Midbrain (tissue), 1 donor: ENCODE data around the gene DPRX.

Experiments used
- DNase-seq: peaks from one replicate; lab custom pipeline; 2025; lab: John Stamatoyannopoulos, UW

The DPRX gene, protein sequence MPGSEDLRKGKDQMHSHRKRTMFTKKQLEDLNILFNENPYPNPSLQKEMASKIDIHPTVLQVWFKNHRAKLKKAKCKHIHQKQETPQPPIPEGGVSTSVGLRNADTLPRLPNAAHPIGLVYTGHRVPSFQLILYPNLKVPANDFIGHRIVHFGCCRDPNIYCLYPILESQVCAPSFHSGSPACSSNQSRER

DNA sequence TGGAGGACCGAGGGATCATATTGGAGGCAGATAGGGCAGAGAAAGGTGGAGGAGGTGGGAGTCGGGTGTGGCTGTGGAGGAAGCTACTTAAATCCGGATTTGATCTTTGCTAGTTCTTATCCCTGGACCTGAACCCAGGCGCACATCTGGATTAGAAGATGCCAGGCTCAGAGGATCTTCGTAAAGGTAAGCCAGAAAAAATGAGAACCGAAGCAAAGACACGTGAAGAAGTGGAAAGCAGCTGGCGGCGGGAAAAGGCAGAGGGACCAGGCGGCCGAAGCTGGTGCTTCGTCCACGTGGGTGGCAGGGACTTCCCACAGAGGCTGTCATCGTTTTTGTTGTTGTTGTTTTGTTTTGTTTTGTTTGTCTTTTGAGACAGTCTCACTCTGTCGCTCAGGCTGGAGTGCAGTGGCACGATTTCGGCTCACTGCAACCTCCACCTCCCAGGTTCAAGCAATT lies at the start of gene DPRX:
Gene DPRX, plus strand, starts transcription at position 51 of the 459 bp plus-strand sequence. Its CDS starts 108 bp downstream, at position 159.
- DNase-seq: no peak

DNA sequence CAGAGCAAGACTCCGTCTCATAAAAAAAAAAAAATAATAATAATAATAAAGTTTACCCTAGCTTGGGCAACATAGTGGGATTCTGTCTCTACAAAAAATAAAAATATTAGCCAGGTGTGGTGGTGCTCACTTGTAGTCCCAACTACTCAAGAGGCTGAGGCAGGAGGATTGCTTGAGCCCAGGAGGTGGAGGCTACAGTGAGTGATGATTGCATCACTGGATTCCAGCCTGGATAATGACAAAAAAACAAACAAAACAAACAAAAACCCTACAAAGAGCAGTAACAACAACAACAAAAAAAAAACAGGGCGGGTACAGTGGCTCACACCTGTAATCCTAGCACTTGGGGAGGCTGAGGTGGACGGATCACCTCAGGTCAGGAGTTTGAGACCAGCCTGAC lies 48.6 kb upstream of the DPRX start:
- no peak for DNase-seq

DNA sequence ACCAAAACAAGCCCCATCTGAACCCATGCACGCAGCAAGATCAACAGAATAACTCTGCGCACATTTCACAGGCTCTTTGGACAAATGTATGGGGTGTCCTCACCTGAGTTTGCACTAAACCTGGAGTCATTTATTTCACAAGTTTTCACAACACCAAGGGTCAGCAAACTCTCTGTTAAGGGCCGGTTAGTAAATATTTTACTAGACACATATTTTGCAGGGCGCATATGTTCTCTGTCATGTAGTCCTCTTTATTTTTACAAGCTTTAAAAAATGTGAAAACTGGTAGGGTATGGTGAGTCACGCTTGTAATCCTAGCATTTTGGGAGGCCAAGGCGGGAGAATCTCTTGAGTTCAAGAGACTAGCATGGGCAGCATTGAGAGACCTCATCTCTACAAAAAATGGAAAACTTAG lies 45.5 kb upstream of the DPRX start:
- DNase-seq: no peak

DNA sequence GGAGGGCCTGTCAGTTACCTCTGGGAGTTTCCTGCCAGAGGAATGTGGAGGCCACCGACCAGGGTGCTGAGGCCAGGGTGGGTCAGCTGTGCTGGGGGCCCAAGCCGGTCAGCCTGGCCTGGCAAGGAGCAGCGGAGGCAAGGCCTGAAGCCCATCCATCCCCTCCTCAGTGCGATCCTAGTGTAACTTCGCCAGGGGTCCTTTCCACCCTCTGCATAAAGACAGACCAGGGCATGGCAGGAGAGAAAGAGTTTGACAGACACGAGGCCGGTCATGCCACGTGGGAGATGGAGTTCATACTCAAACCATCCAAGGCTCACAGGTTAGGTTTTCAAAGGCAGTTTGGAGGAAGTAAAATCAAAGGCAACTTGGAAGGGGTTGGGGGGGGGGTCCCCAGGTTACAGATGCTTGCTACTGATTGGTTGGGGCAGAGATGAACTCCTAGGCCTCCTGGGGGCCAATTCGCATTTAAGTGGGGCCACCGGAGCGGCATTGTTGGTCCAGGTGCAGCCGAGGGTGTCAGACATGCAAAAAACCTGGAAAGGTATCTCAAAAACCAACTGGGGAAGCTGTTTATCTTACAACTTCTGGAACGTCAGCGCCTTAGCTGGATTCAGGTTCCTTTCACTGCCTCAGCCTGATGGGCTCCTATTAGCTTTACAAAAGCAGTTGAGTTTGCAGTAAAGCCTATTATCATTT lies 36.8 kb upstream of the DPRX start:
- no peak for DNase-seq

DNA sequence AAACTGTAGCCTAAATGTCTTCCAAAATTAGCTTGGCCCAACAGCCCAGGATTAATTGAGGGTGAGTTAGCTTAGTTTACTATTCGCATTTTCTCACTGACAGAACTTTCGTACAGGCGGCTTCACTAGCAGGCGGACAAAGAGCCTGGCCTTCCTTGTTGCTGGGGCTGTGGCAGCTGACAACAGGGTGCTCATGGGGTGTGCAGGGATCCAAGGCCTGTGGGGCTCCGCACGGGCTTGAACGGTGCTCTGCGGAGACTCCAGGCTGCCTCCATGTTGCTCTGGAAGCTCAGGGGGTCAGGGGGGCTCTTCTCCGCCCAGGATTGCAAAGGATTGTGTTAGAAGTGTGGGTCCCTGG lies 36.3 kb upstream of the DPRX start:
- DNase-seq: no peak

DNA sequence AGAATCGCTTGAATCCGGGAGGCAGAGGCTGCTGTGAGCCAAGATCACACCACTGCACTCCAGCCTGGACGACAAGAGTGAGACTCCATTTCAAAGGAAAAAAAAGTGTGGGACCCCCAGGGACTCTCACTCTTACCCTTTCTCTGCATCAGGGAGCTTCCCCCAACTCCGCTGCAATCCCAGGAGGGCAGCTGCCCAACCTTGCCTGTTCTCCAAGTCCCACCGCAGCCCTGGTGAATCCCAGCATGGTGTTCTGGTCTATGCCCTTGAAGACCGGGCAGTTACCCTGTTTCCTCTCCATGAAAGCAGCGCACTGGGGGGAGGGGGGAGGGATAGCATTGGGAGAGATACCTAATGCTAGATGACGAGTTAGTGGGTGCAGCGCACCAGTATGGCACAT lies 35.7 kb upstream of the DPRX start:
- DNase-seq: no peak

DNA sequence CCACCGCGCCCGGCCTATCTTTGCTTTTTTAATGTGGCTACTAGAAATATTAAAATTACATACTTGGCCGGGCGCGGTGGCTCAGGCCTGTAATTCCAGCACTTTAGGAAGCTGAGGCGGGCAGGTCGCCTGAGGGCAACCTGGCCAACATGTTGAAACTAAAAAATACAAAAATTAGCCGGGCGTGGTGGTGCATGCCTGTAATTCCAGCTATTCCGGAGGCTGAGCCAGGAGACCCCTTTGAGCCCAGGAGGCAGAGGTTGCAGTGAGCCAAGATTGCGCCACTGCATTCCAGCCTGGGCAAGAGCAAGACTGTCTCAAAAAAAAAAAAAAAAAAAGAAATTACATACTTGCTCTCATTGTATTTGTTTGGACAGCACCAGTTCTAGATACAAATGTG lies 34.8 kb upstream of the DPRX start:
- no peak for DNase-seq

DNA sequence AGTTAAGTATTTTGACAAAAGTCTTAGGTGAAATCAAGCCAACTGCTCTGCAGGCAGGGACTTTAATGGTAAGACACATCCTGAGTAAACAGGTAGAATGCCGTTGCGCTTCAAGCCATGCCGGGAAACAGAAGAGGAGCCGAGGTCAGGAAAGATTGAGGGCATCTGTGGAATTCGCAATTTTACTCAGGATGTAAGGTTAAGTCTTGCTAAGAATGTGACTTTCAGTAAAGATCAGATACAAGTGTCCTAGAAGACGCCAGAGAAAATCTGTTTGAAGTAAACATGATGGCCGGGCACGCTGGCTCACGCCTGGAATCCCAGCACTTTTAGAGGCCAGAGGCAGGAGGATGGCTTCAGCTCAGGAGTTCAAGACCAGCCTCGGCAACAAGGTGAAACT lies 33.4 kb upstream of the DPRX start:
- no peak for DNase-seq

DNA sequence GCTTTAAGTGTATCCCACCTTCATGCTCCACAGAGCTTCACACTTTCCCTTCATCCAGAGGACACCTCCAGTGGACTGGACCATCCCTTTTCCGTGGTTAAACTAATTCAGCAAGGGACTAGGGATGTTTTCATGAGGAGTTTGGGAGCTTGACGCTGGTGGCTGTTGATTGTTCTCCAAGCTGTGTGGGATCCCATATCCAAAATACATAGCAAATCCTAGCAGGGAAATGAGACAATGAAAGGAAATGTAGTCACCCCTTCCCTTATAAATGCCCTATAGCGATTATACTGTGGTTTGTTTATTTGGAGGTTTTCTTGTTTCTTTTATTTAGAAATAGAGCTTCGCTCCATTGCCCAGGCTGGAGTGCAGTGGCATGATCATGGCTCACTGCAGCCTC lies 31.6 kb upstream of the DPRX start:
- no peak for DNase-seq

DNA sequence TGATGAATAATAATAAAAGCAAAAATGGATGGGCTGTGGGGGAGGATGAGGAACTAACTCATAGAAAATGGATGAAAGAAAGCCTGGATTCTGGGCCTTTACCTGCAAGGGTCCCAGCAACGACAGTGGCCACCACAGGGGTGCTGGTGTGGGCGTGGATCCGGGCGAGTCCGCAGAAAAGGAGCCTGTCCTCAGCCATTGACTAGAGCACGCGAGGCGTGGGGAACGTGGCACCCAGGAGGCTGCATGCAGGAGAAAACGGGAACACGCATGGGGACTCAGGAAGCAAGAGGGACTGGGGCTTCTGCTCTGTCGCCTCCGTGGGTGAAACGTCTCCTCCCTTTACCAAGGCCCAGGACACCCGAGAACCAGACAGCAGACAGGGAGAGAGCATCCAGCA lies 25.8 kb upstream of the DPRX start:
- DNase-seq: no peak

DNA sequence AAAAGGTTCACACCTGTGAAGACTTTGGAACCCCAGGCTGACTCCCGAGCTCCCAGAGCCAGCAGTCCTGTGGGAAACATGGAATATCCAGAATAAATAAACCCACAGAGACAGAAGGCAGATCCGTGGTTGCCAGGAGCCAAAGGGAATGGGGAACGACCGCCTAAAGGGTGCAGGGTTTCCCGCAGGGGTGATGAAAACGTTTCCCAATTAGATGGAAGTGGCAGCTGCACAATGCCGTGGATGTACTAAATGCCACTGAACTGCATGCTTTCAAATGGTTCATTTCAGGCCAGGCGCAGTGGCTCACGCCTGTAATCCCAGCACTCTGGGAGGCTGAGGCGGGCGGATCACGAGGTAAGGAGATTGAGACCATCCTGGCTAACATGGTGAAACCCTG lies 23.4 kb upstream of the DPRX start:
- no peak for DNase-seq

DNA sequence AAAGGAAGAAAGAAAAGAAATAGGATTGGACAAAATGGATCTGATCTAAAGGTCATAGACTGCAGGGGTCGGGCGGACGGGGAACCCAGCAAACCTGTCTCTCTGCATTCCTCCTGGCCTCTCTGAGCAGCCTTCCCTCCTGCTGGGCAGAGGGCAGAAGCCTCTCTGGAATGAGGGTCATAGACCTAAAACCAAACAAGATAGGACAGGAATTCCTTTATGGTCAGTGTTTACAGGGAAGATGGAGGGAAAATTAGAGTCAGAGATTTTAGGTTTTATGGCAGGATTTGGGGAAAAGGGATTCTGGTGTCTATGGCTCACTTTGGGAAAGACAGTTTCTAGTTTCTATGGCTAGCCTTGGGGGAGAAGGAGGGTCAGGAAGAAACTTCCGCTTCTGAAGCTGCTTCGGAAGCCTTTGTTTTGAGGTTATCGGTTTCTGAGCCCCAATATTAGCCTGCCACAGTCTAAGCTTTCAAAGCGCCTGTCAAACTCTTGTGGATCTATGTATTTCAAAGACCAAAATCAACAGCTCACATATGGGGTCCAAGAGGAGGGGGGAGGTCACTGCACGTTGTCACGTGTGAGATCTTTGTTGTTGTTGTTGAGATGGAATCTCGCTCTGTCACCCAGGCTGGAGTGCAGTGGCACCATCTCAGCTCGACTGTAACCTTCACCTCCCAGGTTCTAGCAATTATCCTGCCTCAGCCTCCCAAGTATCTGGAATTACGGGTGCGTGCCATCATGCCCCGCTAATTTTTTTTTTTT lies 18.9 kb upstream of the DPRX start:
- DNase-seq: no peak

DNA sequence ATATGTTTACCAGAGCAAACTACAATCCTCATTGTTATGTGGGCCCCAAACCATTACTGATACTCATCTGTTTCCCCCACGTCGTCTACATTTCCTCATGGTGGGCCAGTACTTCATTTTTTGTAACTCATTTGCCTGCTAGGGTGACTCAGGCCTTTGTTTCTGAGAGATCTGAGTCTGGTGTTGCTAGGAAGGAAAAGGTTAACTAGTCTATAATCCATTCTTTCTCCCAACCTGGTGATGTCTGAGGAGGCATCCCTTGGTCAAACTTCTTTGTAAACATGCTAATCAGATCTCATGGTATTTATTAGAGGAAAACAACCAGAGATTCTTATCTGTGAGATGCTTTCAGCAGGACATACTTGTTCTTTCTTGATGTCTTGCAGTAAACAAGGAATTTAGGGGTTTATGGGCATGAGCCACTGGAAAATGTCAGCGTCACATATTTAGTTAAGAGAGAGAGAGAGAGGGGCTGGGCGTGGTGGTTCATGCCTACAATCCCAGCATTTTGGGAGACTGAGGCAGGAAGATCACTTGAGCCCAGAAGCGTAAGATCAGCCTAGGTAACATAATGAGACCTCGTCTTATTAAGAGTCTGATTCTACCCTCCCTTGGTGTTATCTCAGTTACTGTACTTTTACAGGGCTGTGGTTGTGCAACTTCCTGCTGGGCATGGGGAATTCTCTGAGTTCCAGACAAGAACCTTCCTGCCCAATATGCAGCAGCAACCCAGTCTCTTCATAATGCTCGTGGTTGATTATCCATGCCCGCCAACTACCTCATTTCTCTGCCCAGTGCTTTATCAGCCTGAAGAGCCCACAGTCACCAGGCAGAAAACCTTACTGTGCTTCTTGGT lies 9.7 kb upstream of the DPRX start:
- DNase-seq: no peak

DNA sequence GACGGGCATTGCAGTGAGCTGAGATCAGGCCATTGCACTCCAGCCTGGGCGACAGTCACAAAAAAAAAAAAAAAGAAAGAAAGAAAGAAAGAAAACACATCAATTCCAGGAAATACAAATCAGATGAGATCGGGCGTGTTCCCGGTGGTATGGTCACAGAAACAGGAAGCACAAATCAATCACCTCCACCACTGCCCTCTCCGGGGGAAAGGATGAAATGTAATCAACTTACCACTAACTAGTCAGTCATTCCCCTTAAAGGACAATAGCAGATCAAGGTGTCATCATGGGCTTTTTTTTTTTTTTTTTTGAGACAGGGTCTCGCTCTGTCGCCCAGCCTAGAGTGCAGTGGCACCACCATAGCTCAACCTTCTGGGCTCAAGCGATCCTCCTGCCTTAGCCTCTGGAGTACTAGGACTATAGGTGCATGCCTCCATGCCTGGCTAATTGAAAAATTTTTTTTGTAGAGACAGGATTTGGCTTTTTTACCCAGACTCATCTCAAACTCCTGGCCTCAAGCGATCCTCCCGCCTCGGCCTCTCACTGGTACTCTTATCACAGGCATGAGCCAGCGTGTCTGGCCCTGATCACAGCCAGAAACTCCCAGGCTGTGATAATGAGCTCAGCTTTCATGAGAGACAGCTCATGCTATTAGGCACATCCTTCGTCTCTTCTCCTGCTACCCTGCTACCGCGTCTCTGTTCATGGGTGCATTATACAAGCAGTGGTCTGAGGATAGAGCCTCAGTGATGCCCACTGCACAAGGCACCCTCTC lies 6.8 kb upstream of the DPRX start:
- no peak for DNase-seq

DNA sequence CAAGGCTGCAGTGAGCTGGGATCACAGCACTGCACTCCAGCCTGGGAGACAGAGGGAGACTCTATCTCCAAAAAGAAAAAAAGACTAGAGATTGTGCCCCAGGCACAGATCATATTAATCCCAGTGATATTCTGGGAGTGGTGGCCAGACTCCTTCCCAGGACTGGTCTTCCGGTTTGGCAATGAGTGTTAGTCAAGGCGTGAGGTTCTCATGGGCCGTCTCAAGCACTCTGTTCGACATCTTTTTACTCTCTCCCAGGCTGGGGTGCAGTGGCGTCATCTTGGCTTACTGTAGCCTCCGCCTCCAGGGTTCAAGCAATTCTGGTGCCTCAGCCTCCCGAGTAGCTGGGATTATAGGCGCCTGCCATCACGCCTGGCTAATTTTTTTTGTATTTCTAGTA lies 5.3 kb upstream of the DPRX start:
- no peak for DNase-seq

DNA sequence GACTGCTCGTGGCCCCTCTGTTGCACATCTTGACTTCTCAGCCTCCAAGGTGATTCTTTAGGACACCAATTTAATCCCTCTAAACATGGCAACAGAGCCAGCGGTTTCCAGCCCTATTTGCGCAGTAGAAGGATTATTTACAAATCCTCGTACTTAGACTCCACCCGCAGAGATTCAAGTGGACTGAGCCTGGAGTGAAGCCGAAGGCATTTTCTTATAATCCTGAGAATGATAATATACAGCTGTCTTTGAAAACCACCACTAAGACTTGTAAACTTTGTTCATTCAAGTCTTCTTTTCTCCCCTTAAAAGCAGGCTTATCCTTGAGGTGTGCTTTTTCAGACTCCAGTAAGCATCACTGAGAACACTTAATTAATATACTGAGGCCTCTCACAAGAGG lies 4.8 kb upstream of the DPRX start:
- no peak for DNase-seq

DNA sequence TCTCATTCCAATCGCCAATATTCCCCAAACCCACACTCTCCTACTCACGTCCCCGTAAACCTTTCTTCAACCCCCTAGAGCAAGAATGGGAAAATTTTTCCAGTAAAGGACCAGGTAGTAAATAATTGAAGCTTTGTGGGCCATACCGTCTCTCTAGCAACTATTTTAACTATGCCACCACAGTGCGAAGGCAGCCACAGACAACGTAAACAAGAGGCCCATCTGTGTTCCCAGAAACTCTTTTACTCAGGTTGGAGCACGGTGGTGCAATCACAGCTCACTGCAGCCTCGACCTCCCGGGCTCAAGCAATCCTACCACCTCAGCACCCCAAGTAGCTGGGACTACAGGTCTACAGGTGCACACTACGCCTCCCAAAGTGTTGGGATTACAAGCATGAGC lies 3.0 kb downstream of the DPRX start:
- DNase-seq: no peak

DNA sequence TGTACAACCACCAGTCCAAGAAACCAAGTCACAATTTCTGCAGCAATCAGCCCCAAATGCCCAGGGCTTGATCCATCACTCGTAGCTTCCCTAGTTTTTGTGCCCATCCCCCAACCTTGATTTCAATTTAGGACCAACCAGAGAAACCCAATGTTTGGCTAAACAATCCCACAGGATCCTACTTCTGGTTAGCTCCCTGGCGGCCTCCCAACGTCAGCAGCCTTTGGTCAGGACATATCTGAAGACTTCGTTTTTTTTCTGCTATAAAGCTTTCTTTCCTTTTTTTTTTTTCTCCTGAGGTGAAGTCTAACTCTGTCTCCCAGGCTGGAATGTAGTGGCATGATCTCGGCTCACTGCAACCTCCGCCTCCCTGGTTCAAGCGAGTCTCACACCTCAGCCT lies 7.7 kb downstream of the DPRX start:
- DNase-seq: no peak

DNA sequence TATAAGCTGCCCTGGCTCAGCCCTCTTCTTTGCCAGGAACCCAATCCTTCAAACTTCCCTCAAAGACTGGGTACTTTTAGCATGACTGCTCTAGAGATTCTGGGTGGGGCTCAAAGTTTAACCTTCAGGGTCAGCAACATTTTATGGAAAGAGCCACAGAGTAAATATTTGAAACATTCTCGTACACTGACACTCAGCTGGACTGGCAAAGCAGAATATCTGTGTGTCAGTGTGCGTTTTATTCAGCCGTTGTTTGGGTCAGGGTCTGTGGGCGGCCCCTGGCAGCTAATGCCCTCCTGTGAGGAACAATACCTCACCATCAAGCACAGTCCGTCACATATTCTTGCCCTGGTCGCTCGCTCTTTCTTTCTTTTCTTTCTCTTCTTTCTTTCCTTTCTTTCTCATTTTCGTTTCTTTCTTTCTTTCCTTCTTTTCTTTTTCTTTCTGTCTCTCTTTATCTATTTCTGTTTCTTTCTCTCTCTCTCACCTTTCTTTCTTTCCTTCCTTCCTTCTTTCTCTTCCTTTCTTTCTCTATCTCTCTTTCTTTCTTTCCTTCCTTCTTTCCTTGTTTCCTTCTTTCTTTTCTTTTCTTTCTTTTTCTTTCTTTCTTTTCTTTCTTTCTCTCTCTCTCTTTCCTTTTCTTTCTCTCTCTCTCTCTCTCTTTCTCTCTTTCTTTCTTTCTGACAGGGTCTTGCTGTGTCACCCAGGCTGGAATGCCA lies 10.7 kb downstream of the DPRX start:
- DNase-seq: no peak

DNA sequence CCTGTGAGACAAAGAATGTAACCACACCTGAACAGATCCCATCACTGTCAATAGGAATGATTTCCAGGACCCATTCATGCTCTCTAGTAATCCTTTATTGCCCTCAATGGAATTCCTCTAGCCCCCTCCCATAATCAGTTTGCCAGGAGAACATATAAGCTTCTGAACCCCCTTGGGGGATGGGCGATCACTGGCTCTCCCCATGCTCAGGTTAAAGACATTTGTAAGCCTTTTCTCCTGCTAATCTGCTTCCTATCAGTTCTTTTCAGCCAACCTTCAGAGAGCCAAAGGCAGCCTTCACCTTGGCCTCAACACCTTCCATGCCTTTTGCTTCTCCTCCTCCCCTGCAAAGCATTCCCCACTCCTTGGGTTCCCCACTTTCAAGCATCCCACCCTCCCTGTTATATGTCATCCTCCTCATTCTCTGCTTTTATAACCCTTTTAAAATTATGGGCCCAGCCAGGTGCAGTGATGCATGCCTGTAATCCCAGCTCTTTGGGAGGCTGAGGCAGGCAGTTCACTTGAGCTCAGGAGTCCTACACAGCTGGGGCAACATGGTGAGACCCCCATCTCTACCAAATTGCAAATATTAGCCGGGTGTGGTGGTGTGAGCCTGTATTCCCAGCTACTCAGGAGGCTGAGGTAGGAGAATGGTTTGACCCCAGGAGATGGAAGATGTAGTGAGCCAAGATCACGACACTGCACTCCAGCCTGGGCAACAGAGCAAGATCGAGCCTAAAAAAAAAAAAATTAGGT lies 12.4 kb downstream of the DPRX start:
- DNase-seq: no peak
